Lung (tissue), 12 donors: ENCODE measurements around the gene ATF7IP2. TPM values are rescaled to one million over a fixed set of nuclear protein-coding genes. Genes with fewer than 3 reads are reported as not detected.
"Not testable (repeated sequence)": the region's sequence is repeated elsewhere in the genome, so short reads cannot be mapped to it uniquely, and the experiment has no call there.

Experiments
- ATAC-seq: fragments of 200-7000 bp; cut with Tn5 transposase; one replicate; pipeline ENCODE4 v1.9.1; 2020; ENCODE audit warnings: moderate number of reproducible peaks; ENCODE audit not compliant: insufficient read depth, low FRiP score
- DNase-seq, 3 donors: peaks; one replicate each; pipeline ENCODE4 v3.0.0-alpha.2; 2013 to 2017
- H3K27ac ChIP-seq, 2 donors: one replicate each; pipeline ENCODE4 v1.5.1; 2013; ENCODE audit warnings: mild to moderate bottlenecking in 2 of 2, moderate library complexity in 2 of 2, control low read depth in 1 of 2, inconsistent platforms in 1 of 2, low read depth in 1 of 2, low read length in 1 of 2
- H3K27me3 ChIP-seq, 3 donors: one replicate each; pipeline ENCODE4 v1.5.1; 2013; ENCODE audit warnings: low read length in 2 of 3; ENCODE audit not compliant: control insufficient read depth in 3 of 3, insufficient read depth in 3 of 3
- H3K36me3 ChIP-seq, 4 donors: one replicate each; pipeline ENCODE4 v1.5.1; 2013; ENCODE audit warnings: low read length in 4 of 4, mild to moderate bottlenecking in 1 of 4, moderate library complexity in 1 of 4; ENCODE audit not compliant: control insufficient read depth in 4 of 4, insufficient read depth in 4 of 4
- H3K4me1 ChIP-seq, 5 donors: one replicate each; pipeline ENCODE4 v1.5.1; 2013; ENCODE audit warnings: low read length in 5 of 5, mild to moderate bottlenecking in 2 of 5, moderate library complexity in 1 of 5; ENCODE audit not compliant: control insufficient read depth in 5 of 5, insufficient read depth in 5 of 5
- H3K4me3 ChIP-seq: one replicate; pipeline ENCODE4 v1.5.1; 2013; ENCODE audit warnings: mild to moderate bottlenecking, control low read depth, moderate library complexity
- H3K9ac ChIP-seq, 2 donors: one replicate each; pipeline ENCODE4 v1.5.1; 2013; ENCODE audit warnings: low read length in 2 of 2, control low read depth in 1 of 2; ENCODE audit not compliant: insufficient read depth in 1 of 2
- H3K9me3 ChIP-seq, 4 donors: one replicate each; pipeline ENCODE4 v1.5.1; 2013; ENCODE audit warnings: low read length in 3 of 4, mild to moderate bottlenecking in 1 of 4, moderate library complexity in 1 of 4; ENCODE audit not compliant: control insufficient read depth in 4 of 4, insufficient read depth in 3 of 4
- CTCF ChIP-seq: IDR thresholded peaks from 2 replicates; pipeline ENCODE4 v1.5.1; 2012; ENCODE audit warnings: mild to moderate bottlenecking; ENCODE audit errors: control extremely low read depth, extremely low read depth
- WGBS, 2 donors: extraction: QIAGEN DNeasy Blood & Tissue Kit; methylation state at CpG; one replicate each; pipeline ENCODE4 v1.1.7; 2013; 5-methylcytosine and 5-hydroxymethylcytosine counted together
- polyA plus RNA-seq, 2 donors: library from polyadenylated mRNA; stranded (reverse); fragments of 200-250 nt; gene quantifications; one replicate each; pipeline ENCODE4 v1.2.1, GENCODE V29; 2013
- total RNA-seq, 2 donors: library from RNA; depleted of rRNA in 1 of 2; stranded (reverse); fragments of >200 nt in 1 of 2; gene quantifications; one replicate each; pipeline ENCODE4 v1.2.1, GENCODE V29; 2014 to 2021
- donor health status: control.
- donor health status: control.
- donor health status: Bipolar disorder and iron deficiency.
- donor health status: healthy.
- donor health status: DM: yes; HTN: yes; CAD: no.

Gene ATF7IP2
- total and polyA plus RNA-seq, 4 donors = 7.3 to 18.0 (median 14.5) TPM

GRCh38 chr16:10408824-10409381 is 23.0 kb downstream of the ATF7IP2 start:
- H3K36me3 ChIP-seq = peaks cover 0 to 3% (median 0%) of the 10 kb centered on the region in 4 donors
- peaks cover 0 to 14% (median 8%) of the 10 kb centered on the region in 4 donors for H3K9me3 ChIP-seq
- no peak overlapping the region for H3K27ac ChIP-seq
- TF ChIP-seq CTCF = no peak
- ATAC-seq (no peak), DNase-seq (no peak)
- H3K4me1 ChIP-seq = peaks cover 0 to 3% (median 0%) of the 10 kb centered on the region in 5 donors
- H3K9ac ChIP-seq = no peak overlapping the region
- H3K4me3 ChIP-seq = no peak overlapping the region
- H3K27me3 ChIP-seq = no peaks in the 10 kb centered on the region
- 85 to 97% methylated on average over 8 of the region's 8 CpGs for WGBS, 2 donors

GRCh38 chr16:10409713-10410112 is 23.9 kb downstream of the ATF7IP2 start:
- not testable (repeated sequence) for H3K4me3 ChIP-seq, H3K4me1 ChIP-seq, DNase-seq, H3K36me3 ChIP-seq, H3K27me3 ChIP-seq, ATAC-seq, H3K9ac ChIP-seq, H3K27ac ChIP-seq
- H3K9me3 ChIP-seq = peaks cover 0 to 12% (median 8%) of the 10 kb centered on the region in 4 donors

DNA sequence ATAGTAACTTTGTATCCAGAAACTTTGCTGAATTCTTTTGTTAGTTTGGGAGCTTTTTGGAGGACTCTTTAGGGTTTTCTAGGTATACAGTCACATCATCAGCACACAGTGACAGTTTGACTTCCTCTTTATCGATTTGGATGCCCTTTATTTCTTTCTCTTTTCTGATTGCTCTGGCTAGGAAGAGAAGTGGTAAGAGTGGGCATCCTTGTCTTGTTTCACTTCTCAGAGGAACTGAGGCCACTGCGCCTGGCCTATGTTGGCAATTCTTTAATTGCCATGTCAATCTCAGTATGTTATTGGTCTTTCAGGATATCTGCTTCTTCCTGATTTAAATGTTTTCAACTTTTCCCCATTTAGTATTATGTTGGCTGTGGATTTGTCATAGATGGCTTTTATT is 24.6 kb downstream of the ATF7IP2 start:
- Histone ChIP-seq H3K9me3 (peaks cover 0 to 13% (median 9%) of the 10 kb centered on the region in 4 donors), H3K36me3 (peaks cover 0 to 2% (median 0%) of the 10 kb centered on the region in 4 donors), H3K4me3 (no peak overlapping the region), H3K4me1 (peaks cover 0 to under 1% (median 0%) of the 10 kb centered on the region in 5 donors), H3K27ac (no peak overlapping the region), H3K27me3 (no peaks in the 10 kb centered on the region), H3K9ac (no peak overlapping the region)
- 85 to 89% methylated on average over 2 of the region's 2 CpGs for WGBS, 2 donors
- DNase-seq = no peak
- ATAC-seq = no peak
- no peak for TF ChIP-seq CTCF

GRCh38 chr16:10412935-10413601 is 27.2 kb downstream of the ATF7IP2 start:
- 95 to 100% methylated on average over 5 of the region's 5 CpGs for WGBS, 2 donors
- H3K4me3 ChIP-seq = no peak overlapping the region
- ATAC-seq (no peak), DNase-seq (no peak)
- H3K36me3 ChIP-seq = no peaks in the 10 kb centered on the region
- peaks cover 0 to 22% (median 11%) of the 10 kb centered on the region in 4 donors for H3K9me3 ChIP-seq
- no peak overlapping the region for H3K27ac ChIP-seq
- H3K4me1 ChIP-seq = no peaks in the 10 kb centered on the region
- H3K27me3 ChIP-seq = no peaks in the 10 kb centered on the region
- no peak overlapping the region for H3K9ac ChIP-seq
- TF ChIP-seq CTCF = no peak

DNA sequence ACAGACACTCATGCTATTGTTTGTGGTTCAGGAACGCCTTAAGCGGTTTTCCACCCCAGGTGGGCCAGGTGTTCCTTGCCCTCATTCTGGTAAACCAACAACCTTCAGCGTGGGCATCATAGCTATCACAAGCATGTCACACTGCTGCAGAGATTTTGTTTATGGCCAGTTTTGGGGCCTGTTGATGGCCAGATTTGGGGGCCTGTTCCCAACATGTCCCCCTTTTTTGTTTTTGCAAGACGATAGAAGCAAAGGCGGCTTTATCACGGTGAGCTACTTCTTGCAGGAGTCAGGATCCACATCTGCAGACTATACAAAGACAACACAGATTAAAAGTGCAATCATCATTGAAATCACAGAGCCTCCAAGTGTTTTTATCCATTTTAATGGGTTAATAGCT is 32.3 kb downstream of the ATF7IP2 start:
- H3K4me3 ChIP-seq, H3K4me1 ChIP-seq, H3K27ac ChIP-seq, H3K36me3 ChIP-seq, H3K9ac ChIP-seq, DNase-seq, H3K27me3 ChIP-seq, ATAC-seq: not testable (repeated sequence)
- WGBS, 2 donors = 98% methylated on average over 6 of the region's 6 CpGs
- H3K9me3 ChIP-seq = peaks cover 0 to 17% (median 10%) of the 10 kb centered on the region in 4 donors
